SK-N-SH treated with all-trans-retinoic acid at 6 μM for 48 hours (cell line): ENCODE results near the gene ZNF503.

ENCODE experiments used
- ATAC-seq: fragments of 200-7000 bp; cut with Tn5 transposase; 3 replicates; pipeline ENCODE4 v1.9.1; 2020; ENCODE audit warnings: mild to moderate bottlenecking, moderate library complexity
- ARNTL ChIP-seq: fragments of 450-650 bp; formaldehyde crosslinking; IDR thresholded peaks from 2 replicates; pipeline ENCODE4 v1.5.0; 2020; ENCODE audit warnings: low read depth, mild to moderate bottlenecking, moderate library complexity, borderline replicate concordance
- BACH2 ChIP-seq: fragments of 250-450 bp; sonication (Bioruptor Pico); IDR thresholded peaks from 2 replicates; pipeline ENCODE4 v1.9.0; 2021; ENCODE audit warnings: mild to moderate bottlenecking, borderline replicate concordance
- CSDC2 ChIP-seq: fragments of 250-450 bp; sonication (Bioruptor Pico); IDR thresholded peaks from 2 replicates; pipeline ENCODE4 v1.5.0; 2020; ENCODE audit warnings: mild to moderate bottlenecking, moderate library complexity
- ESRRG ChIP-seq: fragments of 250-450 bp; sonication (Bioruptor Pico); IDR thresholded peaks from 2 replicates; pipeline ENCODE4 v1.6.1; 2021; ENCODE audit warnings: mild to moderate bottlenecking
- GLIS3 ChIP-seq: fragments of 250-450 bp; sonication (Bioruptor Pico); IDR thresholded peaks from 2 replicates; pipeline ENCODE4 v1.5.0; 2020; ENCODE audit warnings: mild to moderate bottlenecking, moderate library complexity
- ISL1 ChIP-seq: fragments of 250-450 bp; sonication (Bioruptor Pico); IDR thresholded peaks from 2 replicates; pipeline ENCODE4 v2.1.2; 2022; ENCODE audit warnings: mild to moderate bottlenecking, moderate library complexity
- OSR1 ChIP-seq: fragments of 250-450 bp; sonication (Bioruptor Pico); IDR thresholded peaks from 2 replicates; pipeline ENCODE4 v1.8.0; 2022; ENCODE audit warnings: moderate library complexity, mild to moderate bottlenecking, inconsistent platforms
- PPARA ChIP-seq: fragments of 250-450 bp; sonication (Bioruptor Pico); IDR thresholded peaks from 2 replicates; pipeline ENCODE4 v1.5.0; 2020; ENCODE audit warnings: mild to moderate bottlenecking, borderline replicate concordance
- RARB ChIP-seq: fragments of 250-450 bp; sonication (Bioruptor Pico); IDR thresholded peaks from 2 replicates; pipeline ENCODE4 v1.8.0; 2021; ENCODE audit warnings: mild to moderate bottlenecking, moderate library complexity
- SNAI2 ChIP-seq: fragments of 250-450 bp; sonication (Bioruptor Pico); IDR thresholded peaks from 2 replicates; pipeline ENCODE4 v1.5.0; 2020; ENCODE audit warnings: mild to moderate bottlenecking, moderate library complexity
- TCF4 ChIP-seq: fragments of 250-450 bp; sonication (Bioruptor Pico); IDR thresholded peaks from 2 replicates; pipeline ENCODE4 v1.8.0; 2021; ENCODE audit warnings: mild to moderate bottlenecking, moderate library complexity, borderline replicate concordance
- TOX ChIP-seq: fragments of 250-450 bp; sonication (Bioruptor Pico); IDR thresholded peaks from 2 replicates; pipeline ENCODE4 v1.8.0; 2021; ENCODE audit warnings: mild to moderate bottlenecking, moderate library complexity, borderline replicate concordance
- ZC3H10 ChIP-seq: fragments of 250-450 bp; sonication (Bioruptor Pico); IDR thresholded peaks from 2 replicates; pipeline ENCODE4 v1.5.1; 2021; ENCODE audit warnings: mild to moderate bottlenecking, moderate library complexity
- ZFP3 ChIP-seq: fragments of 250-450 bp; sonication (Bioruptor Pico); IDR thresholded peaks from 2 replicates; pipeline ENCODE4 v1.5.0; 2020; ENCODE audit warnings: mild to moderate bottlenecking, moderate library complexity
- ZFP30 ChIP-seq: fragments of 450-650 bp; formaldehyde crosslinking; IDR thresholded peaks from 2 replicates; pipeline ENCODE4 v1.5.0; 2022; ENCODE audit warnings: mild to moderate bottlenecking, moderate library complexity
- ZNF565 ChIP-seq: fragments of 450-650 bp; formaldehyde crosslinking; conservative IDR thresholded peaks from 2 replicates; pipeline ENCODE4 v1.5.0; 2020; ENCODE audit warnings: low read depth, mild to moderate bottlenecking, moderate library complexity
- ZNF70 ChIP-seq: fragments of 450-650 bp; formaldehyde crosslinking; IDR thresholded peaks from 2 replicates; pipeline ENCODE4 v1.5.0; 2020; ENCODE audit warnings: mild to moderate bottlenecking, moderate library complexity
- ZNF8 ChIP-seq: fragments of 450-650 bp; formaldehyde crosslinking; IDR thresholded peaks from 2 replicates; pipeline ENCODE4 v1.5.0; 2020; ENCODE audit warnings: mild to moderate bottlenecking, moderate library complexity
- TF ChIP-seq, protein P1 (sequence below): fragments of 250-450 bp; sonication (Bioruptor Pico); IDR thresholded peaks from 2 replicates; pipeline ENCODE4 v1.5.0; 2020; ENCODE audit warnings: mild to moderate bottlenecking, moderate library complexity
- TF ChIP-seq, protein P2 (sequence below): fragments of 250-450 bp; sonication (Bioruptor Pico); IDR thresholded peaks from 2 replicates; pipeline ENCODE4 v1.8.0; 2021; ENCODE audit warnings: low read depth, mild to moderate bottlenecking, moderate library complexity, borderline replicate concordance
- TF ChIP-seq, protein P3 (sequence below): fragments of 250-450 bp; sonication (Bioruptor Pico); IDR thresholded peaks from 2 replicates; pipeline ENCODE4 v1.8.0; 2020; ENCODE audit warnings: mild to moderate bottlenecking, moderate library complexity, borderline replicate concordance

The ZNF503 gene

DNA sequence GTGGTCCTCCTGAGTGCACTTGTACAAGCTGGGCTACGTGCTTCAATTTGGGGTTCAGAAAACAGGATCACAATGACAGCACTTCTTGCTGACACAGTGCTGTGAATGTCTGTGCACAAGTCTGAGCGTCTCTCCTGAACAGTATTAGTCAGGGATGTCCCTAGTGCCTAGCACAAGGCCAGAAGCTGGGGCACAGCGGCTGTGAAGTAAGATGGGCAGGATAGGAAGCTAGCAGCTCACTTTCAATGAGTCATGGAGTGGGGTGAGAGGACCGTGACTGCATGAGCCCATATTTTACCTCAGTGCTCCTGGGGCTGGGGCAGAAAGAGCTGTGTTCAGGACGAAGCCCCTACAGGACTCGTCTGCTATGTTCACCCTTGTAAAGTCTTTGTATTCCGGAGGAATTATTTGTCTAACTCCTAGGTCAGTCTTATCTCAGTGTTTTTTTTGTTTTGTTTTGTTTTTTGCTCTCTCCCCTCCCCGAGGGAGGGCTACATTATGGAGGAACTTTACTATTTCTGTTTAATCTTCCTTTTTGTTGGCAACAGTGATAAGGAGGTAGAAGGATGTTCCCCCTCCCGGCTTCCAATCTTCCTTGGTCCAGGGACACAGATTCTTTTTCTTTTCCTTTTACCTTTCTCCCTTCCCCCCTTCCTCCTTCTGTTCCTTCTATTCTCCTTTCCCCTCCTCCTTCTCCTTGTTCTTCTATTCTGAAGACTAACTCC lies 27.0 kb upstream of the ZNF503 start (continued):
- TF ChIP-seq, protein P1, sequence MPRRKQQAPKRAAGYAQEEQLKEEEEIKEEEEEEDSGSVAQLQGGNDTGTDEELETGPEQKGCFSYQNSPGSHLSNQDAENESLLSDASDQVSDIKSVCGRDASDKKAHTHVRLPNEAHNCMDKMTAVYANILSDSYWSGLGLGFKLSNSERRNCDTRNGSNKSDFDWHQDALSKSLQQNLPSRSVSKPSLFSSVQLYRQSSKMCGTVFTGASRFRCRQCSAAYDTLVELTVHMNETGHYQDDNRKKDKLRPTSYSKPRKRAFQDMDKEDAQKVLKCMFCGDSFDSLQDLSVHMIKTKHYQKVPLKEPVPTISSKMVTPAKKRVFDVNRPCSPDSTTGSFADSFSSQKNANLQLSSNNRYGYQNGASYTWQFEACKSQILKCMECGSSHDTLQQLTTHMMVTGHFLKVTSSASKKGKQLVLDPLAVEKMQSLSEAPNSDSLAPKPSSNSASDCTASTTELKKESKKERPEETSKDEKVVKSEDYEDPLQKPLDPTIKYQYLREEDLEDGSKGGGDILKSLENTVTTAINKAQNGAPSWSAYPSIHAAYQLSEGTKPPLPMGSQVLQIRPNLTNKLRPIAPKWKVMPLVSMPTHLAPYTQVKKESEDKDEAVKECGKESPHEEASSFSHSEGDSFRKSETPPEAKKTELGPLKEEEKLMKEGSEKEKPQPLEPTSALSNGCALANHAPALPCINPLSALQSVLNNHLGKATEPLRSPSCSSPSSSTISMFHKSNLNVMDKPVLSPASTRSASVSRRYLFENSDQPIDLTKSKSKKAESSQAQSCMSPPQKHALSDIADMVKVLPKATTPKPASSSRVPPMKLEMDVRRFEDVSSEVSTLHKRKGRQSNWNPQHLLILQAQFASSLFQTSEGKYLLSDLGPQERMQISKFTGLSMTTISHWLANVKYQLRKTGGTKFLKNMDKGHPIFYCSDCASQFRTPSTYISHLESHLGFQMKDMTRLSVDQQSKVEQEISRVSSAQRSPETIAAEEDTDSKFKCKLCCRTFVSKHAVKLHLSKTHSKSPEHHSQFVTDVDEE (CRISPR knock-in tag) = no peak
- TF ChIP-seq ZFP30 (CRISPR knock-in tag) = no peak
- no peak for TF ChIP-seq ESRRG (CRISPR knock-in tag)
- no peak for TF ChIP-seq BACH2 (CRISPR knock-in tag)
- TF ChIP-seq, all 23 proteins: peak for 0

DNA sequence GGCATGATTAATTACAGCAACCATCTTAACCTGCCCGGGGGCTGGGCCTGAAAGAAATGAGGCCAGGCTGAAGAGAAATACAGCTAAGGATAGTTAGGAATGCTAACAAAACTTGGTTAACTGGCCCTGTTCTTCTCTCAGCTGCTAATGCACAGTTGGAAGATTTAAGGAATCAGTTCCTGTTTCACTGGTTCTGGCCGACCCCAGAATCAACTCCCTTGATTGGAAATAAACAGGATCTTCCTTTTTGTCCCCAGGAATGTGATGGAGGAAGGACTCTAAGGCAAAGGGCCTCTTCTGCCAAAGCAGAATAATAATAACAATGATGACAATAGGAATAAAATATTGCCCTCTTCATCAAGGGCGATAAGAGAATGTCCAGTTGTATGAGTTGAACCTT lies 26.4 kb upstream of the ZNF503 start:
- ATAC-seq = no peak
- TF ChIP-seq RARB (CRISPR knock-in tag) = no peak
- TF ChIP-seq, protein P2, sequence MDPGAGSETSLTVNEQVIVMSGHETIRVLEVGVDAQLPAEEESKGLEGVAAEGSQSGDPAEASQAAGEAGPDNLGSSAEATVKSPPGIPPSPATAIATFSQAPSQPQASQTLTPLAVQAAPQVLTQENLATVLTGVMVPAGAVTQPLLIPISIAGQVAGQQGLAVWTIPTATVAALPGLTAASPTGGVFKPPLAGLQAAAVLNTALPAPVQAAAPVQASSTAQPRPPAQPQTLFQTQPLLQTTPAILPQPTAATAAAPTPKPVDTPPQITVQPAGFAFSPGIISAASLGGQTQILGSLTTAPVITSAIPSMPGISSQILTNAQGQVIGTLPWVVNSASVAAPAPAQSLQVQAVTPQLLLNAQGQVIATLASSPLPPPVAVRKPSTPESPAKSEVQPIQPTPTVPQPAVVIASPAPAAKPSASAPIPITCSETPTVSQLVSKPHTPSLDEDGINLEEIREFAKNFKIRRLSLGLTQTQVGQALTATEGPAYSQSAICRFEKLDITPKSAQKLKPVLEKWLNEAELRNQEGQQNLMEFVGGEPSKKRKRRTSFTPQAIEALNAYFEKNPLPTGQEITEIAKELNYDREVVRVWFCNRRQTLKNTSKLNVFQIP = no peak
- no peak for TF ChIP-seq ZC3H10 (CRISPR knock-in tag)
- TF ChIP-seq OSR1 (CRISPR knock-in tag) = no peak
- no peak for TF ChIP-seq ZNF565 (CRISPR knock-in tag)
- no peak for TF ChIP-seq TCF4 (CRISPR knock-in tag)
- no peak for TF ChIP-seq GLIS3 (CRISPR knock-in tag)
- TF ChIP-seq SNAI2 (CRISPR knock-in tag) = no peak
- no peak for TF ChIP-seq BACH2 (CRISPR knock-in tag)
- no peak for TF ChIP-seq PPARA (CRISPR knock-in tag)
- TF ChIP-seq ISL1 (CRISPR knock-in tag) = no peak
- TF ChIP-seq CSDC2 = no peak
- TF ChIP-seq ARNTL (CRISPR knock-in tag) = no peak
- TF ChIP-seq ZNF70 (CRISPR knock-in tag) = no peak
- TF ChIP-seq ZNF8 (CRISPR knock-in tag) = no peak
- TF ChIP-seq, protein P1 (CRISPR knock-in tag) = no peak
- TF ChIP-seq ZFP3 = no peak
- no peak for TF ChIP-seq TOX (CRISPR knock-in tag)
- TF ChIP-seq ESRRG (CRISPR knock-in tag) = no peak
- TF ChIP-seq, protein P3, sequence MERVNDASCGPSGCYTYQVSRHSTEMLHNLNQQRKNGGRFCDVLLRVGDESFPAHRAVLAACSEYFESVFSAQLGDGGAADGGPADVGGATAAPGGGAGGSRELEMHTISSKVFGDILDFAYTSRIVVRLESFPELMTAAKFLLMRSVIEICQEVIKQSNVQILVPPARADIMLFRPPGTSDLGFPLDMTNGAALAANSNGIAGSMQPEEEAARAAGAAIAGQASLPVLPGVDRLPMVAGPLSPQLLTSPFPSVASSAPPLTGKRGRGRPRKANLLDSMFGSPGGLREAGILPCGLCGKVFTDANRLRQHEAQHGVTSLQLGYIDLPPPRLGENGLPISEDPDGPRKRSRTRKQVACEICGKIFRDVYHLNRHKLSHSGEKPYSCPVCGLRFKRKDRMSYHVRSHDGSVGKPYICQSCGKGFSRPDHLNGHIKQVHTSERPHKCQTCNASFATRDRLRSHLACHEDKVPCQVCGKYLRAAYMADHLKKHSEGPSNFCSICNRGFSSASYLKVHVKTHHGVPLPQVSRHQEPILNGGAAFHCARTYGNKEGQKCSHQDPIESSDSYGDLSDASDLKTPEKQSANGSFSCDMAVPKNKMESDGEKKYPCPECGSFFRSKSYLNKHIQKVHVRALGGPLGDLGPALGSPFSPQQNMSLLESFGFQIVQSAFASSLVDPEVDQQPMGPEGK (CRISPR knock-in tag) = no peak

DNA sequence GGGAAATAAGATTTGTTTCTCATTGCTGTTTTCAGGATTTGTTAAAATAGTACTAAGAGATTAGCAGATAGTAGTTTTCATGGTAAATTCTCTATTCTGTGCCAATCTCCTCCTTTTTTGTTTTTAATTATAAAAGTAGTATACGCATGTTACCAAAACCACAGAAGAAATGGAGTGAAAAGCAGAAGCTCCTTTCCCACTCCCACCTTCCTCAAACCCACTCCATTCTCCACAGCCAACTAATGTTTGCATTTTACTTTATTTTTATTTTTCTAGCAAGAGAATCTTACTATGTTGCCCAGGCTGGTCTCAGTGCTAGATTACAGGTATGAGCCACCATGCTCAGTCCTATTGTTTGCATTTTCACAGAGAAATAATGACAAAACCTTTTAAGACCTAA lies 25.3 kb upstream of the ZNF503 start:
- ATAC-seq = no peak
- TF ChIP-seq ZFP30 (CRISPR knock-in tag) (no peak), ARNTL (CRISPR knock-in tag) (no peak)
- TF ChIP-seq, all 23 proteins: peak for 0
